Measurements from ENCODE around the gene MYOM3. TPM values are rescaled to one million over a fixed set of nuclear protein-coding genes. Genes with fewer than 3 reads are reported as not detected.
A peak's percentile ranks its signal among the peaks of the same experiment; 100 is the strongest.

The MYOM3 gene
- polyA plus RNA-seq, 1 donor (not counting 4 experiments of a cell fraction or from before 2014, with no cell fraction given): 0.49 TPM

GRCh38 chr1:24022581-24023361 is 89.2 kb downstream of the MYOM3 start:
- DNase-seq (ENCODE audit: low read depth, low spot score): no peak
- Histone ChIP-seq H3K9me3 (ENCODE audit: control insufficient read depth, low read depth, low read length) (no peaks in the 10 kb centered on the region), H3K36me3 (ENCODE audit: control insufficient read depth in 2 of 2, extremely low read depth in 1 of 2, insufficient read depth in 2 of 2, low read length in 2 of 2) (no peaks in the 10 kb centered on the region), H2AFZ (ENCODE audit: control insufficient read depth, low read length) (peak overlapping the region; percentile 55), H3K27me3 (ENCODE audit: control insufficient read depth, extremely low read depth, insufficient read depth, low read length) (no peaks in the 10 kb centered on the region), H3K4me3 (ENCODE audit: control insufficient read depth in 2 of 3, extremely low read depth in 1 of 3, insufficient read depth in 2 of 3, low read depth in 1 of 3, low read length in 3 of 3) (no peak overlapping the region), H3K79me2 (ENCODE audit: control insufficient read depth, insufficient read depth, low read length) (no peaks in the 10 kb centered on the region), H3K4me2 (ENCODE audit: control insufficient read depth, extremely low read depth, insufficient read depth, low read depth, low read length) (peak overlapping the region; percentile 40), H4K20me1 (ENCODE audit: control insufficient read depth, extremely low read depth, insufficient read depth, low read length) (no peaks in the 10 kb centered on the region), H3K9ac (ENCODE audit: control insufficient read depth, extremely low read depth, insufficient read depth, low read length) (no peak overlapping the region), H3K27ac (ENCODE audit: control insufficient read depth, insufficient read depth, low read length) (no peak overlapping the region), H3K4me1 (ENCODE audit: control insufficient read depth, extremely low read depth, insufficient read depth, low read length) (peaks cover 18% of the 10 kb centered on the region), H3K9me1 (ENCODE audit: control insufficient read depth, extremely low read depth, insufficient read depth, low read length) (no peaks in the 10 kb centered on the region)
- dilution Hi-C loops (cut with MboI; ENCODE audit: extremely low pct_ligation_motif_present, low sequenced_read_pairs): no loop called here
- TF ChIP-seq CTCF (optimal IDR thresholded peaks at IDR 0.05 in 1 of 3, IDR thresholded peaks at IDR 0.05 in 1 of 3, conservative IDR thresholded peaks at IDR 0.05 in 1 of 3; ENCODE audit: extremely low read depth in 1 of 3, insufficient read depth in 2 of 3, low read length in 3 of 3): no peak
- no peak for TF ChIP-seq EZH2 (IDR thresholded peaks at IDR 0.05; ENCODE audit: low read length)
- peak; percentile 20 for FAIRE-seq

- FAIRE-seq (no peak), DNase-seq (ENCODE audit: low read depth, low spot score) (no peak)
- no peak overlapping the region for H3K27ac ChIP-seq (ENCODE audit: control insufficient read depth, insufficient read depth, low read length)
- no peak overlapping the region for H3K4me2 ChIP-seq (ENCODE audit: control insufficient read depth, extremely low read depth, insufficient read depth, low read depth, low read length)
- H3K79me2 ChIP-seq (ENCODE audit: control insufficient read depth, insufficient read depth, low read length): no peaks in the 10 kb centered on the region
- no peak overlapping the region for H3K9ac ChIP-seq (ENCODE audit: control insufficient read depth, extremely low read depth, insufficient read depth, low read length)
- no peaks in the 10 kb centered on the region for H3K27me3 ChIP-seq (ENCODE audit: control insufficient read depth, extremely low read depth, insufficient read depth, low read length)
- peaks cover 18% of the 10 kb centered on the region for H3K4me1 ChIP-seq (ENCODE audit: control insufficient read depth, extremely low read depth, insufficient read depth, low read length)
- H3K36me3 ChIP-seq (ENCODE audit: control insufficient read depth in 2 of 2, extremely low read depth in 1 of 2, insufficient read depth in 2 of 2, low read length in 2 of 2): no peaks in the 10 kb centered on the region
- no peak overlapping the region for H3K4me3 ChIP-seq (ENCODE audit: control insufficient read depth in 2 of 3, extremely low read depth in 1 of 3, insufficient read depth in 2 of 3, low read depth in 1 of 3, low read length in 3 of 3)
- no peak for TF ChIP-seq CTCF (optimal IDR thresholded peaks at IDR 0.05 in 1 of 3, IDR thresholded peaks at IDR 0.05 in 1 of 3, conservative IDR thresholded peaks at IDR 0.05 in 1 of 3; ENCODE audit: extremely low read depth in 1 of 3, insufficient read depth in 2 of 3, low read length in 3 of 3)
- no peak for TF ChIP-seq EZH2 (IDR thresholded peaks at IDR 0.05; ENCODE audit: low read length)
- H4K20me1 ChIP-seq (ENCODE audit: control insufficient read depth, extremely low read depth, insufficient read depth, low read length): no peaks in the 10 kb centered on the region
- dilution Hi-C loops (cut with MboI; ENCODE audit: extremely low pct_ligation_motif_present, low sequenced_read_pairs): no loop called here
- H3K9me3 ChIP-seq (ENCODE audit: control insufficient read depth, low read depth, low read length): no peaks in the 10 kb centered on the region
- H2AFZ ChIP-seq (ENCODE audit: control insufficient read depth, low read length): no peak overlapping the region
- H3K9me1 ChIP-seq (ENCODE audit: control insufficient read depth, extremely low read depth, insufficient read depth, low read length): no peaks in the 10 kb centered on the region
Measured at GRCh38 chr1:24021403-24022266, 90.3 kb downstream of the MYOM3 start.
